ENCODE data around the gene DDX41.
A peak's percentile ranks its signal among the peaks of the same experiment; 100 is the strongest.

DNA sequence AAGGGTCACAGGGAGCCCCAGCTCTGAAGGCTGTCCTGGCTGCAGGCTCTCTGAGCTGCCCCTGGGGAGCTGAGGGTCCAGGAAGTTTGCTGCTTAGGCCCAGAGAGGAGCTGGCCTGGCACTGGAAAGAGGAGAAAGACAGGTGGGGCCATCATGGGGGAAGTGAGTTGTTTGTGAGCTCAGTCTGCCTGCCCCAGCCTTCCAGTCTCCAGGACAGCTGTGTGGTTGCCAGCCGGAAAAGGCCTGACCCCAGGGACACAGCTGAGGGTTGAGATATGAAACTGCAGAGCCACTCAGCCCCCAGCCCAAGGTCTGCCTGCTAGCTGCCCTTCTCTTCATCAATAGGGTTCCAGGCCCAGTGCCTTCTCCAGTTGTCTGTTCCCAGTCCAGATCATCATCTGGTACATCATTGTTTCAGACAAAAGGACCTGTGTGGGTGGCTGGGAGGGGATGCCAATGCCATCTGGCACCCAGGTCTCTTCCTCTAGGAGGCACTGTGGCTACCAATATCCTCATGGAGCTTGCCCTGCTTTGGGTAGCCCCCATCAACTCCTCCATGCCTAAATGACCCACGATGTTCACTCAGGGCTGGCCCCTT is 4.3 kb upstream of the DDX41 start:
- TF ChIP-seq, protein P1, sequence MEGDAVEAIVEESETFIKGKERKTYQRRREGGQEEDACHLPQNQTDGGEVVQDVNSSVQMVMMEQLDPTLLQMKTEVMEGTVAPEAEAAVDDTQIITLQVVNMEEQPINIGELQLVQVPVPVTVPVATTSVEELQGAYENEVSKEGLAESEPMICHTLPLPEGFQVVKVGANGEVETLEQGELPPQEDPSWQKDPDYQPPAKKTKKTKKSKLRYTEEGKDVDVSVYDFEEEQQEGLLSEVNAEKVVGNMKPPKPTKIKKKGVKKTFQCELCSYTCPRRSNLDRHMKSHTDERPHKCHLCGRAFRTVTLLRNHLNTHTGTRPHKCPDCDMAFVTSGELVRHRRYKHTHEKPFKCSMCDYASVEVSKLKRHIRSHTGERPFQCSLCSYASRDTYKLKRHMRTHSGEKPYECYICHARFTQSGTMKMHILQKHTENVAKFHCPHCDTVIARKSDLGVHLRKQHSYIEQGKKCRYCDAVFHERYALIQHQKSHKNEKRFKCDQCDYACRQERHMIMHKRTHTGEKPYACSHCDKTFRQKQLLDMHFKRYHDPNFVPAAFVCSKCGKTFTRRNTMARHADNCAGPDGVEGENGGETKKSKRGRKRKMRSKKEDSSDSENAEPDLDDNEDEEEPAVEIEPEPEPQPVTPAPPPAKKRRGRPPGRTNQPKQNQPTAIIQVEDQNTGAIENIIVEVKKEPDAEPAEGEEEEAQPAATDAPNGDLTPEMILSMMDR (IDR thresholded peaks at IDR 0.05; ENCODE audit: borderline replicate concordance, extremely low read depth, low read length, poor library complexity, severe bottlenecking), result peak; percentile 31
- TF ChIP-seq EZH2 (IDR thresholded peaks at IDR 0.05; ENCODE audit: borderline replicate concordance, low read depth, low read length, severe bottlenecking), result no peak

Data from DND-41 (cell line).